Sigmoid colon (tissue), 4 donors: ENCODE measurements around the gene SFT2D3.

Source experiments
- CTCF ChIP-seq, 4 experiments: fragments of 450-650 bp in 3 of 4; fragments of 200-600 bp in 1 of 4; IDR thresholded peaks; one replicate each; pipeline ENCODE4 v1.5.1; 2016 to 2019; ENCODE audit warnings: antibody characterized with exemption in 4 of 4, mild to moderate bottlenecking in 3 of 4, moderate library complexity in 2 of 4
- POLR2A ChIP-seq, 2 donors: fragments of 450-650 bp; IDR thresholded peaks; one replicate each; pipeline ENCODE4 v1.6.1; 2016; ENCODE audit warnings: antibody characterized with exemption in 2 of 2, mild to moderate bottlenecking in 2 of 2, moderate library complexity in 2 of 2
- POLR2AphosphoS5 ChIP-seq, 4 donors: sonication (generic); formaldehyde crosslinking; IDR thresholded peaks; one replicate each; pipeline ENCODE4 v1.6.1; 2017; ENCODE audit warnings: antibody characterized with exemption in 4 of 4

- no peak for TF ChIP-seq CTCF (IDR thresholded peaks at IDR 0.05)
- TF ChIP-seq POLR2AphosphoS5 (IDR thresholded peaks at IDR 0.05): no peak
- no peak for TF ChIP-seq POLR2A (IDR thresholded peaks at IDR 0.05)
Measured at GRCh38 chr2:127721311-127721977, 20.1 kb downstream of the SFT2D3 start.
